ENCODE data around the gene LCAT. TPM values are rescaled to one million over a fixed set of nuclear protein-coding genes. Genes with fewer than 3 reads are reported as not detected.

Gene LCAT
- total and polyA plus RNA-seq, 2 experiments from 2014 or later: 13.7 to 18.9 TPM

- TF ChIP-seq ZNF462 (CRISPR knock-in tag; IDR thresholded peaks at IDR 0.05) (no peak), ZNF331 (CRISPR knock-in tag; IDR thresholded peaks at IDR 0.05; ENCODE audit: low read depth) (no peak)
These were observed 10.1 kb downstream of the LCAT start (continued) for GRCh38 chr16:67933805-67934204.

GRCh38 chr16:67932462-67932840, 11.5 kb downstream of the LCAT start:
- Histone ChIP-seq H2AFZ (no peak overlapping the region), H4K20me1 (replicated peaks; ENCODE audit: insufficient read depth) (peaks cover 3% of the 10 kb centered on the region), H3K4me2 (no peak overlapping the region), H3K36me3 (ENCODE audit: insufficient read depth) (no peaks in the 10 kb centered on the region), H3K4me3 (no peak overlapping the region), H3F3A (replicated peaks; ENCODE audit: low read depth) (peaks cover 7% of the 10 kb centered on the region; the same call in 1 of the 2 replicates), H3K9me2 (ENCODE audit: insufficient read depth) (no peaks in the 10 kb centered on the region), H3K79me2 (replicated peaks; ENCODE audit: insufficient read depth) (peaks cover 5% of the 10 kb centered on the region; the same call in 1 of the 2 replicates), H3K4me1 (ENCODE audit: insufficient read depth) (peaks cover 10% of the 10 kb centered on the region; the same call in 1 of the 2 replicates), H3K27ac (ENCODE audit: low read depth) (no peak overlapping the region), H3K27me3 (ENCODE audit: insufficient read depth) (no peaks in the 10 kb centered on the region)
- Mint-ChIP-seq H3K36me3 (ENCODE audit: low read depth) (peaks cover 20% of the 10 kb centered on the region; the same call in 2 of the 3 replicates), H3K4me1 (peaks cover 21% of the 10 kb centered on the region), H3K27me3 (ENCODE audit: insufficient read depth, low read depth, poor library complexity) (peaks cover 37% of the 10 kb centered on the region), H3K4me3 (no peak overlapping the region), H3K9me3 (0 out of 3 replicates have a peak, but pooled peaks cover 3% of the 10 kb centered on the region), H3K27ac (no peak overlapping the region)
- ATAC-seq (no peak), DNase-seq (ENCODE audit: low spot score) (no peak)
- TF ChIP-seq CTCF (conservative IDR thresholded peaks at IDR 0.05; ENCODE audit: low read depth in 2 of 2) (no peak), EZH2phosphoT487 (IDR thresholded peaks at IDR 0.05; ENCODE audit: unreplicated experiment) (no peak), POLR2AphosphoS5 (IDR thresholded peaks at IDR 0.05; ENCODE audit: low read depth) (no peak), STAT1 (IDR thresholded peaks at IDR 0.05; ENCODE audit: unreplicated experiment) (no peak), ZNF331 (CRISPR knock-in tag; IDR thresholded peaks at IDR 0.05; ENCODE audit: low read depth) (no peak), ETS1 (IDR thresholded peaks at IDR 0.05) (no peak), JUNB (IDR thresholded peaks at IDR 0.05; ENCODE audit: unreplicated experiment) (no peak), REST (IDR thresholded peaks at IDR 0.05; ENCODE audit: unreplicated experiment) (no peak), ZNF114 (CRISPR knock-in tag; IDR thresholded peaks at IDR 0.05) (no peak), EZH2 (IDR thresholded peaks at IDR 0.05; ENCODE audit: low read depth, unreplicated experiment) (no peak), CREB1 (CRISPR knock-in tag; IDR thresholded peaks at IDR 0.05; ENCODE audit: low read depth) (no peak), NANOG (IDR thresholded peaks at IDR 0.05; ENCODE audit: borderline replicate concordance) (no peak)

Data from GM23338 (cell line).